PC-3 (cell line): ENCODE results near the gene SYNPO. TPM values are rescaled to one million over a fixed set of nuclear protein-coding genes. Genes with fewer than 3 reads are reported as not detected.

Source experiments
- ATAC-seq: fragments of 200-7000 bp; cut with Tn5 transposase; 2 replicates; pipeline ENCODE4 v1.9.1; 2020; ENCODE audit warnings: mild to moderate bottlenecking, moderate library complexity
- BruUV-seq: library from RNA; stranded (reverse); fragments of 400-500 nt; replicated peaks from 2 replicates; lab custom pipeline; 2021; lab: Mats Ljungman, UMichigan
- CTCF ChIA-PET: fragments of 300-600 bp; sonication (Branson Sonifier 250); formaldehyde crosslinking; loops from one replicate; lab custom pipeline; 2022; ENCODE audit warnings: antibody characterized with exemption; lab: Charles Lee
- POLR2A ChIA-PET: fragments of 300-600 bp; sonication (Branson Sonifier 250); formaldehyde crosslinking; loops from one replicate; lab custom pipeline; 2022; ENCODE audit warnings: antibody characterized with exemption; ENCODE audit not compliant: unreplicated experiment; lab: Charles Lee
- DNase-seq: peaks from one replicate; pipeline ENCODE4 v3.0.0-alpha.2; 2015
- H2AFZ ChIP-seq: fragments of 300-600 bp; sonication (generic); 2 replicates; pipeline ENCODE4 v1.6.0; 2016; ENCODE audit warnings: antibody characterized with exemption, low read length
- H3F3A ChIP-seq: fragments of 300-600 bp; sonication (generic); one replicate; pipeline ENCODE4 v1.6.0; 2017; ENCODE audit warnings: antibody characterized with exemption, low read length, control low read depth, mild to moderate bottlenecking; ENCODE audit not compliant: unreplicated experiment
- H3K27ac ChIP-seq: fragments of 300-600 bp; sonication (generic); 2 replicates; pipeline ENCODE4 v1.5.1; 2016; ENCODE audit warnings: mild to moderate bottlenecking, low read length
- H3K27me3 ChIP-seq: fragments of 300-600 bp; sonication (generic); 2 replicates; pipeline ENCODE4 v1.6.1; 2016; ENCODE audit warnings: low read length, mixed read lengths
- H3K36me3 ChIP-seq: fragments of 300-600 bp; sonication (generic); 2 replicates; pipeline ENCODE4 v1.6.1; 2016; ENCODE audit warnings: low read depth, mixed run types, low read length, mixed read lengths
- H3K4me1 ChIP-seq: fragments of 300-600 bp; sonication (generic); 2 replicates; pipeline ENCODE4 v1.5.1; 2016; ENCODE audit warnings: low read length; ENCODE audit not compliant: insufficient read depth
- H3K4me2 ChIP-seq: fragments of 300-600 bp; sonication (generic); 2 replicates; pipeline ENCODE4 v1.6.0; 2016; ENCODE audit warnings: low read length
- H3K4me3 ChIP-seq: fragments of 300-600 bp; sonication (generic); 2 replicates; pipeline ENCODE4 v1.5.1; 2016; ENCODE audit warnings: mild to moderate bottlenecking, low read length, mixed read lengths
- H3K79me2 ChIP-seq: fragments of 300-600 bp; sonication (generic); 2 replicates; pipeline ENCODE4 v1.6.1; 2017; ENCODE audit warnings: low read length, mixed read lengths
- H3K9ac ChIP-seq: fragments of 300-600 bp; sonication (generic); 2 replicates; pipeline ENCODE4 v1.6.0; 2016; ENCODE audit warnings: mild to moderate bottlenecking, low read length
- H3K9me2 ChIP-seq: fragments of 300-600 bp; sonication (generic); replicated peaks from 2 replicates; pipeline ENCODE4 v1.6.1; 2016; ENCODE audit warnings: mixed run types, low read length, mixed read lengths
- H3K9me3 ChIP-seq: fragments of 300-600 bp; sonication (generic); 2 replicates; pipeline ENCODE4 v1.6.1; 2016; ENCODE audit warnings: low read length, mixed read lengths
- H4K20me1 ChIP-seq: fragments of 300-600 bp; sonication (generic); 2 replicates; pipeline ENCODE4 v1.6.1; 2016; ENCODE audit warnings: low read length, mixed read lengths
- EZH2 ChIP-seq: fragments of 300-600 bp; sonication (generic); IDR thresholded peaks from one replicate; pipeline ENCODE4 v1.6.1; 2017; ENCODE audit warnings: antibody characterized with exemption, mild to moderate bottlenecking, low read length; ENCODE audit not compliant: unreplicated experiment
- EZH2phosphoT487 ChIP-seq: fragments of 300-600 bp; sonication (generic); IDR thresholded peaks from 2 replicates; pipeline ENCODE4 v1.6.1; 2018; ENCODE audit warnings: mild to moderate bottlenecking, antibody characterized with exemption, low read length, borderline replicate concordance
- intact Hi-C: fragments of 100-400 bp; cut with micrococcal nuclease; formaldehyde crosslinking; loops from 2 replicates; pipeline ENCODE4 v1.9.0; 2023
- total RNA-seq: library from RNA; depleted of rRNA; stranded (reverse); fragments of >200 nt; gene quantifications from 2 replicates; pipeline ENCODE4 v1.2.3, GENCODE V29; 2014; rRNA removed
- TF ChIP-seq, protein P1 (sequence below): fragments of 300-600 bp; sonication (generic); conservative IDR thresholded peaks from 2 replicates; pipeline ENCODE4 v1.5.1; 2017; ENCODE audit warnings: antibody characterized with exemption, low read depth, mild to moderate bottlenecking, low read length

Gene SYNPO
- total RNA-seq, 1 experiment from 2014 or later: 5.3 TPM

DNA sequence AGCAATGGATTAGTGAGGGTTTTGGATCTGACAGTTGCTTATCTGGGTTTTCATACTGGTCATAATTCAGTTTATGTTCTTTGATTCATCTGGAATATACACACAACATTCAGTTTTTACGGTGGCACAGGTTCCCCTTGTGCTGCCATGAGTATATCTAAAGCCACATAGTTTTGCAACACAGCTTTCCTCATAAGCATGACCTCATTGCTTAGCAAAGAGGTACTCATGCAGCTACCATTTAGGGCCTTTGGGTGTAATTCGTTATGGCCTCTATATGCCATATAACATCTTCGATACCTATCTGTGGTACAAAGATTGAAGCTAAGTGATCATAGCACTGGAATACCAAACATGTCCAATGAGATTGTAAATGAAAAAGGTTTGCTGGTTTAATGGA lies 63.3 kb downstream of the SYNPO start:
- H3K4me2 ChIP-seq: no peak overlapping the region
- H3K36me3 ChIP-seq: peaks cover 9% of the 10 kb centered on the region; the same call in 1 of the 2 replicates
- intact Hi-C loops: no loop called here
- no peaks in the 10 kb centered on the region for H3K9me3 ChIP-seq
- CTCF ChIA-PET: no interaction called here
- ATAC-seq (no peak), DNase-seq (no peak)
- H3K9ac ChIP-seq: no peak overlapping the region
- H3F3A ChIP-seq: no peaks in the 10 kb centered on the region
- BruUV-seq: no TSS peak
- 0 out of 2 replicates have a peak, but pooled peaks cover 3% of the 10 kb centered on the region for H4K20me1 ChIP-seq
- TF ChIP-seq EZH2 (no peak), EZH2phosphoT487 (no peak)
- TF ChIP-seq, protein P1, sequence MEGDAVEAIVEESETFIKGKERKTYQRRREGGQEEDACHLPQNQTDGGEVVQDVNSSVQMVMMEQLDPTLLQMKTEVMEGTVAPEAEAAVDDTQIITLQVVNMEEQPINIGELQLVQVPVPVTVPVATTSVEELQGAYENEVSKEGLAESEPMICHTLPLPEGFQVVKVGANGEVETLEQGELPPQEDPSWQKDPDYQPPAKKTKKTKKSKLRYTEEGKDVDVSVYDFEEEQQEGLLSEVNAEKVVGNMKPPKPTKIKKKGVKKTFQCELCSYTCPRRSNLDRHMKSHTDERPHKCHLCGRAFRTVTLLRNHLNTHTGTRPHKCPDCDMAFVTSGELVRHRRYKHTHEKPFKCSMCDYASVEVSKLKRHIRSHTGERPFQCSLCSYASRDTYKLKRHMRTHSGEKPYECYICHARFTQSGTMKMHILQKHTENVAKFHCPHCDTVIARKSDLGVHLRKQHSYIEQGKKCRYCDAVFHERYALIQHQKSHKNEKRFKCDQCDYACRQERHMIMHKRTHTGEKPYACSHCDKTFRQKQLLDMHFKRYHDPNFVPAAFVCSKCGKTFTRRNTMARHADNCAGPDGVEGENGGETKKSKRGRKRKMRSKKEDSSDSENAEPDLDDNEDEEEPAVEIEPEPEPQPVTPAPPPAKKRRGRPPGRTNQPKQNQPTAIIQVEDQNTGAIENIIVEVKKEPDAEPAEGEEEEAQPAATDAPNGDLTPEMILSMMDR: no peak
- H2AFZ ChIP-seq: no peak overlapping the region
- no peaks in the 10 kb centered on the region for H3K27me3 ChIP-seq
- peaks cover 20% of the 10 kb centered on the region for H3K79me2 ChIP-seq
- H3K27ac ChIP-seq: no peak overlapping the region
- POLR2A ChIA-PET: no interaction called here
- no peak overlapping the region for H3K4me3 ChIP-seq
- H3K9me2 ChIP-seq: no peaks in the 10 kb centered on the region
- peaks cover 17% of the 10 kb centered on the region for H3K4me1 ChIP-seq

DNA sequence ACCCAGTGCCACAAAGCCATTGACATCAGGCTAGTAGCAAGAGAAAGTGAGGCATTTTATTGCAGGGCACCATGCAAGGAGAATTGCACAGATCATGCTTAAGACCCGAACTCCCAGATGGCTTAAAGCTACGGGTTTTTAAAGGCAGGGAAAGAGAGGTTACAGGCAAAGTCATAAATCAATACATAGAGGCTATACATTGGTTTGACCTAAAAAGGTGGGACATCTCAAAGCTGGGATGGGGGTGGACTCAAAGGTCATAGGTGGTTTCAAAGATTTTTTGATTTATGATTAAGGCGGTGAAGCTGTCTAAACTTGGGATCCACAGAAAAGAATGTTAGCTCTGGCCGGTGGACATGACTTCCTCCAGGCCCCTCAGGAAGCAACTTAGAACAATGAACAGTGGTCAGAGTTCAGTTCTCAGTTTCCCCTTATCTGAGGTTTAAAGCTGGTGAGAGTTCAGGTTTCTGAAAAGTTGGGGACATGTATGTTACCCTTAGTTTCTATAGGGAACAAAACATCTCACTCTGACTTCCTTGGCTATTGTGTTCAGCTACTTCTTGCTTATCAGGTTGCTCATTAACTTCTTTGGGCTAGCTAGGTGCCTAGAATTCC lies 66.4 kb downstream of the SYNPO start:
- no peak for TF ChIP-seq EZH2phosphoT487
- TF ChIP-seq, protein P1: no peak
- Histone ChIP-seq H3K9me3 (no peaks in the 10 kb centered on the region), H3K27ac (no peak overlapping the region), H3K36me3 (peaks cover 31% of the 10 kb centered on the region), H3F3A (no peaks in the 10 kb centered on the region), H3K4me3 (no peak overlapping the region), H3K4me1 (peaks cover 3% of the 10 kb centered on the region; the same call in 1 of the 2 replicates), H3K27me3 (no peaks in the 10 kb centered on the region), H3K9me2 (no peaks in the 10 kb centered on the region), H3K4me2 (no peak overlapping the region), H3K79me2 (no peaks in the 10 kb centered on the region), H2AFZ (no peak overlapping the region), H3K9ac (no peak overlapping the region), H4K20me1 (no peaks in the 10 kb centered on the region)
- BruUV-seq: no TSS peak
- ChIA-PET CTCF (no interaction called here), POLR2A (no interaction called here)
- intact Hi-C loops: no loop called here
- DNase-seq (no peak), ATAC-seq (no peak)

Other genes starting within 250 kb of the SYNPO start
- gene CD74, start 227.8 kb upstream of the SYNPO start, total RNA-seq: 0.22 and 0.52 TPM in 2 replicates
- gene RPS14, start 190.9 kb upstream of the SYNPO start, total RNA-seq: 2,005 and 2,031 TPM in 2 replicates
- gene NDST1, start 132.5 kb upstream of the SYNPO start, total RNA-seq: 42.6 and 46.1 TPM in 2 replicates
- gene MYOZ3, start 20.6 kb downstream of the SYNPO start, total RNA-seq: not detected in 2 replicates
- gene RBM22, start 60.4 kb downstream of the SYNPO start, total RNA-seq: 27.3 and 31.6 TPM in 2 replicates
- gene DCTN4, start 118.4 kb downstream of the SYNPO start, total RNA-seq: 40.5 and 45.0 TPM in 2 replicates
- 11.3 and 15.6 TPM in 2 replicates for gene SMIM3, start 138.1 kb downstream of the SYNPO start, total RNA-seq
- gene IRGM, start 205.9 kb downstream of the SYNPO start, total RNA-seq: not detected in 2 replicates